Measurements from ENCODE around the gene MED8.

DNA sequence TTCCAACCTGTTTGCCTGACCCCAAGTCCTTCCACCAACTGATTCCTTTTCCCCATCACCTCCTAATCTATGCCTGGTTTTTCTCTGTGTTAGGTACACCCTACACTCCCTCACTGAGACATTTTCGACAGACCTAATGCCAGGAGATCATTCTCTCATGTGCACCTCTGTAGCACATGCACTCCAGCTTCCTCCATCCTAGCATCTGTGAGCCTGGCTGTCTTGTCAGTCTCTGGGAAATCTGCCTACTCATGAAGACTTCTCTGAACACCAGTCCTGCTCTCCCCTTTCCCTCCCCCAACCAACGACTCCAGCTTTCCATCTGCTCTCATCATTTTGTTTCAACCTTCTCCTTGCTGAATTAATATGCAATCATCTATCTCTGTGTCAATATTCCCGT is 987 bp downstream of the MED8 start:
- TF ChIP-seq, protein P1, sequence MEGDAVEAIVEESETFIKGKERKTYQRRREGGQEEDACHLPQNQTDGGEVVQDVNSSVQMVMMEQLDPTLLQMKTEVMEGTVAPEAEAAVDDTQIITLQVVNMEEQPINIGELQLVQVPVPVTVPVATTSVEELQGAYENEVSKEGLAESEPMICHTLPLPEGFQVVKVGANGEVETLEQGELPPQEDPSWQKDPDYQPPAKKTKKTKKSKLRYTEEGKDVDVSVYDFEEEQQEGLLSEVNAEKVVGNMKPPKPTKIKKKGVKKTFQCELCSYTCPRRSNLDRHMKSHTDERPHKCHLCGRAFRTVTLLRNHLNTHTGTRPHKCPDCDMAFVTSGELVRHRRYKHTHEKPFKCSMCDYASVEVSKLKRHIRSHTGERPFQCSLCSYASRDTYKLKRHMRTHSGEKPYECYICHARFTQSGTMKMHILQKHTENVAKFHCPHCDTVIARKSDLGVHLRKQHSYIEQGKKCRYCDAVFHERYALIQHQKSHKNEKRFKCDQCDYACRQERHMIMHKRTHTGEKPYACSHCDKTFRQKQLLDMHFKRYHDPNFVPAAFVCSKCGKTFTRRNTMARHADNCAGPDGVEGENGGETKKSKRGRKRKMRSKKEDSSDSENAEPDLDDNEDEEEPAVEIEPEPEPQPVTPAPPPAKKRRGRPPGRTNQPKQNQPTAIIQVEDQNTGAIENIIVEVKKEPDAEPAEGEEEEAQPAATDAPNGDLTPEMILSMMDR (IDR thresholded peaks at IDR 0.05; ENCODE audit: low read length), result no peak
- TF ChIP-seq EZH2 (IDR thresholded peaks at IDR 0.05; ENCODE audit: borderline replicate concordance, low read length), result no peak

All from OCI-LY1 (cell line).